Ishikawa (cell line): ENCODE data around the gene SLC27A2.

Experiments used
- CEBPB ChIP-seq: IDR thresholded peaks from 2 replicates; pipeline ENCODE4 v1.6.1; 2012
- EP300 ChIP-seq: IDR thresholded peaks from 2 replicates; pipeline ENCODE4 v1.6.1; 2012; ENCODE audit warnings: borderline replicate concordance
- FOXM1 ChIP-seq: IDR thresholded peaks from 2 replicates; pipeline ENCODE4 v1.6.1; 2012; ENCODE audit warnings: low read depth, borderline replicate concordance
- RAD21 ChIP-seq: IDR thresholded peaks from 2 replicates; pipeline ENCODE4 v1.6.1; 2012; ENCODE audit warnings: low read depth
- TAF1 ChIP-seq: IDR thresholded peaks from 2 replicates; pipeline ENCODE4 v1.6.1; 2012; ENCODE audit warnings: low read depth, mild to moderate bottlenecking
- TEAD4 ChIP-seq: IDR thresholded peaks from 2 replicates; pipeline ENCODE4 v1.6.1; 2012
- YY1 ChIP-seq: IDR thresholded peaks from 2 replicates; pipeline ENCODE4 v1.6.1; 2012; ENCODE audit warnings: low read depth
- ZBTB7A ChIP-seq: IDR thresholded peaks from 2 replicates; pipeline ENCODE4 v1.6.1; 2012; ENCODE audit warnings: low read depth
- TF ChIP-seq, protein P1 (sequence below): IDR thresholded peaks from 2 replicates; pipeline ENCODE4 v1.6.1; 2012; ENCODE audit warnings: low read depth, mild to moderate bottlenecking
- TF ChIP-seq, protein P2 (sequence below): IDR thresholded peaks from 2 replicates; pipeline ENCODE4 v1.6.1; 2012
- TF ChIP-seq, protein P3 (sequence below): IDR thresholded peaks from 2 replicates; pipeline ENCODE4 v1.6.1; 2012

DNA sequence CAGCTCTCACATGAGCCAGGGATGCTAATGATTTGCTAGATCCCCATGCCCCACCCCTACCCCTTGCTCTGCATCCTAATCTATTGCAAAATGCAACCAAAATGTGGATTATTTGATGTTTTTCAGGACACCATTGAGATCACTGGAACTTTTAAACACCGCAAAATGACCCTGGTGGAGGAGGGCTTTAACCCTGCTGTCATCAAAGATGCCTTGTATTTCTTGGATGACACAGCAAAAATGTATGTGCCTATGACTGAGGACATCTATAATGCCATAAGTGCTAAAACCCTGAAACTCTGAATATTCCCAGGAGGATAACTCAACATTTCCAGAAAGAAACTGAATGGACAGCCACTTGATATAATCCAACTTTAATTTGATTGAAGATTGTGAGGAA lies 53.8 kb downstream of the SLC27A2 start:
- TF ChIP-seq EP300 = no peak
- no peak for TF ChIP-seq TEAD4
- no peak for TF ChIP-seq ZBTB7A
- TF ChIP-seq, protein P1, sequence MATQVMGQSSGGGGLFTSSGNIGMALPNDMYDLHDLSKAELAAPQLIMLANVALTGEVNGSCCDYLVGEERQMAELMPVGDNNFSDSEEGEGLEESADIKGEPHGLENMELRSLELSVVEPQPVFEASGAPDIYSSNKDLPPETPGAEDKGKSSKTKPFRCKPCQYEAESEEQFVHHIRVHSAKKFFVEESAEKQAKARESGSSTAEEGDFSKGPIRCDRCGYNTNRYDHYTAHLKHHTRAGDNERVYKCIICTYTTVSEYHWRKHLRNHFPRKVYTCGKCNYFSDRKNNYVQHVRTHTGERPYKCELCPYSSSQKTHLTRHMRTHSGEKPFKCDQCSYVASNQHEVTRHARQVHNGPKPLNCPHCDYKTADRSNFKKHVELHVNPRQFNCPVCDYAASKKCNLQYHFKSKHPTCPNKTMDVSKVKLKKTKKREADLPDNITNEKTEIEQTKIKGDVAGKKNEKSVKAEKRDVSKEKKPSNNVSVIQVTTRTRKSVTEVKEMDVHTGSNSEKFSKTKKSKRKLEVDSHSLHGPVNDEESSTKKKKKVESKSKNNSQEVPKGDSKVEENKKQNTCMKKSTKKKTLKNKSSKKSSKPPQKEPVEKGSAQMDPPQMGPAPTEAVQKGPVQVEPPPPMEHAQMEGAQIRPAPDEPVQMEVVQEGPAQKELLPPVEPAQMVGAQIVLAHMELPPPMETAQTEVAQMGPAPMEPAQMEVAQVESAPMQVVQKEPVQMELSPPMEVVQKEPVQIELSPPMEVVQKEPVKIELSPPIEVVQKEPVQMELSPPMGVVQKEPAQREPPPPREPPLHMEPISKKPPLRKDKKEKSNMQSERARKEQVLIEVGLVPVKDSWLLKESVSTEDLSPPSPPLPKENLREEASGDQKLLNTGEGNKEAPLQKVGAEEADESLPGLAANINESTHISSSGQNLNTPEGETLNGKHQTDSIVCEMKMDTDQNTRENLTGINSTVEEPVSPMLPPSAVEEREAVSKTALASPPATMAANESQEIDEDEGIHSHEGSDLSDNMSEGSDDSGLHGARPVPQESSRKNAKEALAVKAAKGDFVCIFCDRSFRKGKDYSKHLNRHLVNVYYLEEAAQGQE = no peak
- TF ChIP-seq CEBPB = no peak
- TF ChIP-seq RAD21 = no peak
- no peak for TF ChIP-seq FOXM1
- TF ChIP-seq, protein P2, sequence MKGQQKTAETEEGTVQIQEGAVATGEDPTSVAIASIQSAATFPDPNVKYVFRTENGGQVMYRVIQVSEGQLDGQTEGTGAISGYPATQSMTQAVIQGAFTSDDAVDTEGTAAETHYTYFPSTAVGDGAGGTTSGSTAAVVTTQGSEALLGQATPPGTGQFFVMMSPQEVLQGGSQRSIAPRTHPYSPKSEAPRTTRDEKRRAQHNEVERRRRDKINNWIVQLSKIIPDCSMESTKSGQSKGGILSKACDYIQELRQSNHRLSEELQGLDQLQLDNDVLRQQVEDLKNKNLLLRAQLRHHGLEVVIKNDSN = no peak
- TF ChIP-seq YY1 = no peak
- TF ChIP-seq TAF1 = no peak
- TF ChIP-seq, protein P3, sequence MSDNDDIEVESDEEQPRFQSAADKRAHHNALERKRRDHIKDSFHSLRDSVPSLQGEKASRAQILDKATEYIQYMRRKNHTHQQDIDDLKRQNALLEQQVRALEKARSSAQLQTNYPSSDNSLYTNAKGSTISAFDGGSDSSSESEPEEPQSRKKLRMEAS = no peak
